ENCODE measurements around the gene CEP170B.

CEP170B gene

GRCh38 chr14:104937161-104937560 lies 72.1 kb downstream of the CEP170B start:
- H3K27ac ChIP-seq: no peak overlapping the region
- TF ChIP-seq CTCF (conservative IDR thresholded peaks at IDR 0.05): no peak

- H3K27ac ChIP-seq: no peak overlapping the region
- TF ChIP-seq CTCF (conservative IDR thresholded peaks at IDR 0.05): no peak
These were observed 72.8 kb downstream of the CEP170B start for GRCh38 chr14:104937694-104938365.

GRCh38 chr14:104938436-104938835 lies 73.4 kb downstream of the CEP170B start:
- TF ChIP-seq CTCF (conservative IDR thresholded peaks at IDR 0.05): no peak
- H3K27ac ChIP-seq: no peak overlapping the region

- no peak for TF ChIP-seq CTCF (conservative IDR thresholded peaks at IDR 0.05)
- H3K27ac ChIP-seq: no peak overlapping the region
These were observed 73.9 kb downstream of the CEP170B start for GRCh38 chr14:104938960-104939359.

- no peak overlapping the region for H3K27ac ChIP-seq
- no peak for TF ChIP-seq CTCF (conservative IDR thresholded peaks at IDR 0.05)
These were observed 74.8 kb downstream of the CEP170B start for GRCh38 chr14:104939666-104940410.

- no peak; the same call in 1 of the 2 replicates for TF ChIP-seq CTCF (conservative IDR thresholded peaks at IDR 0.05)
- H3K27ac ChIP-seq: no peak overlapping the region
These were observed 75.6 kb downstream of the CEP170B start for GRCh38 chr14:104940526-104941150.
